T-helper 9 cell (primary cell): Measurements from ENCODE around the gene TRMT10B.
"Not testable (repeated sequence)": the region's sequence is repeated elsewhere in the genome, so short reads cannot be mapped to it uniquely, and the experiment has no call there.

Experiments
- DNase-seq: peaks from one replicate; pipeline ENCODE4 v3.0.0-alpha.2; 2020

The TRMT10B gene

DNA sequence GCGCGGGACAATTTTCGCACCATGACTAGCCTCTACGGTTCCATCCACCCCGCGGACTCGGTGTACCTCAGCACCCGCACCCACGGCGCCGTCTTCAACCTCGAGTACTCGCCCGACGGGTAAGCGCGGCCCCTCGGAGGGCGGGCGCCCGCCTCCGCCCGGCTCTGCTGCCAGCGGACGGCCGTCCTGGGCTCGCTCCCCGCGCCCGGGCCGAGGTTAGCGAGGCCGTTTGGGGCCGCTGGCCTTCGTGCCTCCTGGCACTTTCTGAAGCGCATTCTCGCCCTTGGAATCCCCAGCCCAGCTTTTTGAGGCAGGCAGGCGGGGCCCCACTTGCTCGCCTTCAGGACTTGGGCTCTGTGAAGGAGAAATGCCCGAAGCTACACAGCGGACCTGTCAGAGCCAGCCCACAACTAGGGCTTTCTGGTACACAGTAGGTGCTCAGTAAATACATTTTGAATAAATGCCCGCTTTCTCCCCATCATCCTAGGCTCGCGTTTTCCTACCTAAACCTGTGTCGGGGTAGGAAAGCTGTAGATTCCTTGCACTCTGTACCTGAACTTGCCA, 47.8 kb downstream of the TRMT10B start:
- no peak for DNase-seq

DNA sequence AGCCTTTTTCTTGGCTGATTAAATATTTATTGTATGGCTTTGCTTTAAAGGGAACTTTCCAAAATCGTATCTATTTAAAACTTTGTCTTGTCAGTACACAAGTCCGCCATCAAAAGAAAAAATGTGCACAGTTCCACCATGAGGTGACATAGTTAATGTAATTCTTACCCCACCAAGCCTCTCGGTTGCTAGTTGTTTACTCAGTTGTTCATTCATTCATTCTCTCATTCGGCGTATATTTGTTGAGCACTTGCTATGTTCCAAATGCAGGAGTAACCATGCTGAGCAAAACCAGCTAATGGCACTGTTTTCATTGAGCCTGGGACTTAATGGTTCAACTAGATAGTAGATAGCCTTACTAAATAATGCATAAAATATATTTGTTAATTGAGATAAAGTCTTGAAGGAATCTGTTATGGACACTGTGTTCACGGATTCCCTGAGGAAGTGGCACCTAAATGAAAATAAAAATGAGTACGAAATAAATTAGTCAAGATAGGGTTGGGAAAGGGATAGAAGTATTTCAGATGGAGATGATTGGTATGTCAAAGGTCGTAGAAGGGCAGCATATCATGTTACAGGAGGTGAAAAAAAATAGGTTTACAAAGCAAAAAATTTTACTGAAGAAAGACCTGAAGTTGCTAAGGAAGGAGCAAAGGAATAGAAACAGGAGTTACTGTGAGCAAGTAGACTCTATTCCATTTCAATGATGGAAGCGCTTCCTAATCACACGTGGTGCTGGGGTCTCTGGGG, 48.5 kb downstream of the TRMT10B start:
- no peak for DNase-seq

- DNase-seq = no peak
Observed at GRCh38 chr9:37806271-37806670, 52.7 kb downstream of the TRMT10B start.

DNA sequence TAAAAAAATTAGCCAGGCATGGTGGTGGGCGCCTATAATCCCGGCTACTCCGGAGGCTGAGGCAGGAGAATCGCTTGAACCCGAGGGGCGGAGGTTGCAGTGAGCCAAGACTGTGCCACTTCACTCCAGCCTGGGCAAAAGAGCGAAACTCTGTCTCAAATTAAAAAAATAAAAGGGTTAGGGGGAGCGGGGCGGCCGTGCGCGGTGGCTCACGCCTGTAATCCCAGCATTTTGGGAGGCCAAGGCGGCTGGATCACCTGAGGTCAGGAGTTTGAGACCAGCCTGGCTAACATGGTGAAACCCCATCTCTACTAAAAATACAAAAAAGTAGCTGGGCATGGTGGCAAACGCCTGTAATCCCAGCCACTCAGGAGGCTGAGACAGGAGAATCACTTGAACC, 56.1 kb downstream of the TRMT10B start:
- not testable (repeated sequence) for DNase-seq

GRCh38 chr9:37811906-37812476, 58.4 kb downstream of the TRMT10B start:
- no peak for DNase-seq

GRCh38 chr9:37812773-37813379, 59.3 kb downstream of the TRMT10B start:
- DNase-seq = no peak

DNA sequence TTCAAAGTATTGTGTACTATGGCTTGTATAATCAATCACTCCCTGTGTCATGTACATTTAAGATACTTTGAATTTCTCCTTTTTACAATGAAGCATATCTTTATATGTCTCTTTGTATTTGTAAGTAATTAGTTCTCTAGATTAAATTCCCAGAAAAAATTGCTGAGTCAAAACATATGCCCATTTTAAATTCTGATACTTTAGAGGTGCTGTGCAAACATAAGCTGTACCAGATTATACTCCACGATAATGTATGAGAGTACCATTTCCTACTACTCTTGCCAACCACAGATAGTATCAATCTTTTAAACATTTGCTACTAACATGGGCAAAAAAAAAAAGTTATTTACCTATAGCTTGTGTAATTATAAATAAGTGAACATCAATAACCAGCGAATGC, 65.2 kb downstream of the TRMT10B start:
- DNase-seq = no peak

DNA sequence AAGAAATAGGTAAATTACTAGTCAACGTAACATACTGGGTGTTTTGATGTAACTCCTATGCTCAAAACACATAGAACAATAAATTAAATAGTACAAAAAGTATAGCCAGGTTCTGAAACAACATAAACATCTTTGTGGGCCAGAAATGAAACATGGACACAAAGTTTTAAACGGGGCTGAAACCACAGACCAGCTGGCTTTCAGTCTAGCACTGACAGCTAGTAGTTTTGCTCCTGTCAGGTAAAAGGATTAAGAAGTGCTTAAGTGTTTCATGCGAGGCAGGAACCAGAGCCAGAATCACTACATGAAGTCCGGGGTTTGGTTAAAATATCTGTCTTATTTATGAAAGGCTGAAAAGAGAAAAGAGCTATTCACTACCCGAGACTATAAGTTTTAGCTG, 66.5 kb downstream of the TRMT10B start:
- DNase-seq = no peak

GRCh38 chr9:37825174-37825573, 71.6 kb downstream of the TRMT10B start:
- DNase-seq = not testable (repeated sequence)

- DNase-seq = no peak
Observed at GRCh38 chr9:37827483-37828165, 74.0 kb downstream of the TRMT10B start.
